K562 (cell line): ENCODE data around the gene ANK2.

Experiments used
- CTCF ChIP-seq, 3 experiments: IDR thresholded peaks in 2 of 3; conservative IDR thresholded peaks in 1 of 3; 2 replicates each; pipeline ENCODE4 v1.5.1; 2011 to 2012; ENCODE audit warnings: low read length in 3 of 3, mild to moderate bottlenecking in 3 of 3, control low read depth in 2 of 3, improper control_type of control experiment in 1 of 3, inconsistent platforms in 1 of 3, low read depth in 1 of 3, mixed read lengths in 1 of 3, moderate library complexity in 1 of 3; ENCODE audit not compliant: insufficient read depth in 2 of 3
- MLLT1 ChIP-seq, 2 experiments: fragments of 450-650 bp; IDR thresholded peaks; 2 replicates each; pipeline ENCODE4 v1.6.1; 2016
- YY1 ChIP-seq, 3 experiments: IDR thresholded peaks; 2 replicates each; pipeline ENCODE4 v1.6.1; 2011; ENCODE audit warnings: low read length in 2 of 3, mild to moderate bottlenecking in 2 of 3, moderate library complexity in 2 of 3, borderline replicate concordance in 1 of 3, control low read depth in 1 of 3, low read depth in 1 of 3; ENCODE audit not compliant: insufficient read depth in 3 of 3, insufficient replicate concordance in 2 of 3, control insufficient read depth in 1 of 3, insufficient read length in 1 of 3; ENCODE audit errors: extremely low read depth in 1 of 3
- ZNF830 ChIP-seq: fragments of 250-450 bp; sonication (Bioruptor Pico); IDR thresholded peaks from 2 replicates; pipeline ENCODE4 v1.5.0; 2021; ENCODE audit warnings: mild to moderate bottlenecking

GRCh38 chr4:113312529-113312928 is 263.1 kb downstream of the ANK2 start:
- TF ChIP-seq YY1 (IDR thresholded peaks at IDR 0.05; ENCODE audit: borderline replicate concordance in 1 of 3, control insufficient read depth in 1 of 3, extremely low read depth in 1 of 3, insufficient read depth in 3 of 3, insufficient read length in 1 of 3, insufficient replicate concordance in 2 of 3, low read depth in 1 of 3, low read length in 2 of 3): no peak
- TF ChIP-seq CTCF (IDR thresholded peaks at IDR 0.05 in 2 of 3, conservative IDR thresholded peaks at IDR 0.05 in 1 of 3; ENCODE audit: insufficient read depth in 2 of 3, low read depth in 1 of 3, low read length in 3 of 3): no peak
- TF ChIP-seq MLLT1 (IDR thresholded peaks at IDR 0.05): no peak
- no peak for TF ChIP-seq ZNF830
